Skeletal muscle tissue (tissue), 4 donors: ENCODE results near the gene SLC7A7. TPM values are rescaled to one million over a fixed set of nuclear protein-coding genes. Genes with fewer than 3 reads are reported as not detected.
"Not testable (repeated sequence)": the region's sequence is repeated elsewhere in the genome, so short reads cannot be mapped to it uniquely, and the experiment has no call there.

ENCODE experiments used
- H3K27ac ChIP-seq: one replicate; pipeline ENCODE4 v1.7.0; 2013; ENCODE audit warnings: mild to moderate bottlenecking, low read depth, low read length, inconsistent platforms
- H3K27me3 ChIP-seq, 3 donors: one replicate each; pipeline ENCODE4 v1.7.0; 2013; ENCODE audit warnings: low read length in 3 of 3; ENCODE audit not compliant: control insufficient read depth in 3 of 3, insufficient read depth in 3 of 3
- H3K36me3 ChIP-seq, 3 donors: one replicate each; pipeline ENCODE4 v1.7.0; 2013; ENCODE audit warnings: low read length in 3 of 3; ENCODE audit not compliant: control insufficient read depth in 3 of 3, insufficient read depth in 3 of 3
- H3K4me1 ChIP-seq, 3 donors: one replicate each; pipeline ENCODE4 v1.7.0; 2013; ENCODE audit warnings: low read length in 3 of 3, mild to moderate bottlenecking in 3 of 3; ENCODE audit not compliant: control insufficient read depth in 3 of 3, insufficient read depth in 3 of 3
- H3K4me3 ChIP-seq, 3 donors: one replicate each; pipeline ENCODE4 v1.7.0; 2013; ENCODE audit warnings: low read length in 3 of 3
- H3K9ac ChIP-seq, 3 donors: one replicate each; pipeline ENCODE4 v1.7.0; 2013; ENCODE audit warnings: low read length in 3 of 3, mild to moderate bottlenecking in 3 of 3, moderate library complexity in 2 of 3, low read depth in 1 of 3
- H3K9me3 ChIP-seq, 3 donors: one replicate each; pipeline ENCODE4 v1.7.0; 2013; ENCODE audit warnings: low read length in 3 of 3; ENCODE audit not compliant: control insufficient read depth in 3 of 3
- total RNA-seq: library from RNA; depleted of rRNA; stranded (reverse); fragments of >200 nt; gene quantifications from one replicate; pipeline ENCODE4 v1.2.3, GENCODE V29; 2014
- donor health status: Osteomylitis.

SLC7A7 gene
- total RNA-seq, 1 donor from 2014 or later: 15.1 TPM

DNA sequence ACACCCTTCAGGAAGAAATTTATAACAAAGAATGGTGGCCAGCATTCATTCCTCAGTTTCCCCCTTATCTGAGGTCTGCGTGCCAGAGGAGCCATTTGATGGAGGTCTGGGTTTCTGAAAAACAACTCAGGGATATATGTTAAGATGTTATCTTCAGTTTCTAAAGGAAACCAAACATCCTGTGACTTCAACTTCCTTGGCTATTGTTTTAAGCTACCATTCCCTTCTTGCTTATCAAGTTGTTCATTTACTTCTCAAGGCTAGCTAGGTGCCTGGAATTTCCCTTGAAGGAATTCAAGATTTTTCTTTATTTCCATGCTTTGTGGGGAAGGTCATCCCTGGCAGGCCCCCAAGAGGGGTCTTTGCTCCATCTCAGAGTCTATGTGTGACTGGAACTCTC, 75.8 kb downstream of the SLC7A7 start:
- Histone ChIP-seq H3K4me3 (no peak overlapping the region), H3K9ac (no peak overlapping the region), H3K27ac (no peak overlapping the region), H3K36me3 (no peaks in the 10 kb centered on the region), H3K4me1 (no peaks in the 10 kb centered on the region), H3K27me3 (no peaks in the 10 kb centered on the region), H3K9me3 (no peaks in the 10 kb centered on the region)

DNA sequence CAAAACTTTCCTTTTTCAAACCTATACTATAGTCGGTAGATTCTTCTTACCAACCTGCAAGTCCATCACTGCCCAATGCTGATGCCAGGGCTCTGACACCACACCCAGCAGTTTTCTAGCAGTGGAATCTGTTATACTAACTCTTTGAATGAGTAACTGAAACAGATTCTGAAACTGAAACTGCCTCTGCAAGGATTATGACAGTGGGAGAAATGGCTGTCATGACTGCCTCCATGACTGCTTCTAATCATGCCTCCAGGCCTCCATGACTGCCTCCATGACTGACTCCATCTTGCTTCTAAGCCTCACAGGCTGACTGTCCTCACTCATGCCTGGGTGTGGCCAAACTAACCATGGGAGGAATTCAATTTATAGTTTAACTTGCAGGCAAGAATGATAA, 78.2 kb downstream of the SLC7A7 start:
- no peaks in the 10 kb centered on the region for H3K27me3 ChIP-seq
- no peaks in the 10 kb centered on the region for H3K36me3 ChIP-seq
- no peaks in the 10 kb centered on the region for H3K9me3 ChIP-seq
- no peaks in the 10 kb centered on the region for H3K4me1 ChIP-seq
- H3K4me3 ChIP-seq: no peak overlapping the region
- no peak overlapping the region for H3K9ac ChIP-seq
- no peak overlapping the region for H3K27ac ChIP-seq

DNA sequence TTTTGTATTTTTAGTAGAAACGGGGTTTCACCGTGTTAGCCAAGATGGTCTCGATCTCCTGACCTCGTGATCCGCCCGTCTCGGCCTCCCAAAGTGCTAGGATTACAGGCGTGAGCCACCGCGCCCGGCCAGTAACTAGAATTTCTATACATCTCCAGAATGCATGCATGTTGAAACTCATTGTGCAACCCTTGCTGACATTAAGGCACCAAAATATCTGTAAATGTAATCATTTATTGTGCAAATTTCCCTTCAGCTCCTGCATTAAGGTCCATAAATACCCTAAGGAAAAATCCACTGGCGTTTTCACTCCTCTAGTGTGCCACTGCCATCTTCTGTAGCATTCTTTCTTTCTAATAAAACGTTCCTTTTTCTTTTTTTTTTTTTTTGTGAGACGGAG, 78.9 kb downstream of the SLC7A7 start:
- H3K9me3 ChIP-seq, H3K27ac ChIP-seq, H3K36me3 ChIP-seq, H3K27me3 ChIP-seq, H3K4me3 ChIP-seq, H3K9ac ChIP-seq, H3K4me1 ChIP-seq: not testable (repeated sequence)

DNA sequence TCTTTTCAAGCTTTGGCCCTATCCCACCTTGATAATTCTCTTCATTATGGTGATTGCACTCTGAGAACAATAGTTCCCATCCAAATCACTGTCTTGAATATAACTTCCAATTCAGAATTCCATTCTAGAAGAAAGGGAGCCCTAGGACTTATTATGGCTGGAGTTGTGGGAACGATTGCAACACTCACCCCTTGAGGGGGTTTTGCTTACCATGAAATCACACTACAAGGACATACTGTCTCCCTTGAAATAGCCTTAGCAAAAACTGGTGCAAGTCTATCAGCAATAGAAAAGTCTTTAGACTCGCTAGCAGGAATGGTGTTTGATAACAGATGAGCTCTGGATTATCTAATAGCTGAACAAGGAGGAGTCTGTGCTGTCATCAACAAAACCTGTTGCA, 80.1 kb downstream of the SLC7A7 start:
- Histone ChIP-seq H3K4me3 (no peak overlapping the region), H3K36me3 (no peaks in the 10 kb centered on the region), H3K9me3 (no peaks in the 10 kb centered on the region), H3K4me1 (no peaks in the 10 kb centered on the region), H3K27ac (no peak overlapping the region), H3K27me3 (no peaks in the 10 kb centered on the region), H3K9ac (no peak overlapping the region)

DNA sequence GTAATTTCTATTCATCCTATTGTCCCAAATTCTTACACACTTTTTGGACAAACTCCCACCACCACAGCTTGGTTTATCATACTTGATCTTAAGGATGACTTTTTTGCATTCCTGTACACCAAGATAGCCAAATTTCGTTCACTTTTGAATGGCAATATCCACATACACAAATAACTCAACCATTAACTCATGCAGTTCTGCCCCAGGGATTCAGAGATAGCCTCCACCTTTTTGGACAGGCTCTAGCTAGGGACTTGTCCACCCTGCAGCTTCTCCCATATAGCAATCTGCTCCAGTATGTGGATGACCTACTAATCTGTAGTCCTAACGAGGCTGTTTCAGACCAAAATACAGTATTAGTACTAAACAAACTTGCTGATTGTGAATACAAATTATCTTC, 81.4 kb downstream of the SLC7A7 start:
- no peaks in the 10 kb centered on the region for H3K9me3 ChIP-seq
- no peak overlapping the region for H3K9ac ChIP-seq
- no peaks in the 10 kb centered on the region for H3K4me1 ChIP-seq
- H3K36me3 ChIP-seq: no peaks in the 10 kb centered on the region
- H3K27ac ChIP-seq: no peak overlapping the region
- no peak overlapping the region for H3K4me3 ChIP-seq
- H3K27me3 ChIP-seq: no peaks in the 10 kb centered on the region

DNA sequence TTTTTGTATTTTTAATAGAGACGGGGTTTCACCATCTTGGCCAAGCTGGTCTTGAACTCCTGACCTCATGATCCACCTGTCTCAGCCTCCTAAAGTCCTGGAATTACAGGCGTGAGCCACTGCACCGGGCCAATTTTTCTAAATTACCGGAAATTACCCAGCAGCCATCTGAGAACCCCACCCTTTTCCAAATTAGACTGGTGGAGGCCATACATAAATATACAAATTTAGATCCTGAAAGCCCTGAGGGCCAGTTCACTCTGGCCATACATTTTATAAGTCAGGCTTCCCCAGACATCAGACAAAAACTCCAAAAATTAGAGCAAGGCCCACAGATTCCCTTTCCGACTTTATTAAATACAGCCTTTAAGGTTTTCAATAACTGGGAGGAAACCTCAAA, 83.2 kb downstream of the SLC7A7 start:
- H3K36me3 ChIP-seq, H3K9ac ChIP-seq, H3K4me3 ChIP-seq, H3K27ac ChIP-seq, H3K4me1 ChIP-seq, H3K27me3 ChIP-seq, H3K9me3 ChIP-seq: not testable (repeated sequence)

DNA sequence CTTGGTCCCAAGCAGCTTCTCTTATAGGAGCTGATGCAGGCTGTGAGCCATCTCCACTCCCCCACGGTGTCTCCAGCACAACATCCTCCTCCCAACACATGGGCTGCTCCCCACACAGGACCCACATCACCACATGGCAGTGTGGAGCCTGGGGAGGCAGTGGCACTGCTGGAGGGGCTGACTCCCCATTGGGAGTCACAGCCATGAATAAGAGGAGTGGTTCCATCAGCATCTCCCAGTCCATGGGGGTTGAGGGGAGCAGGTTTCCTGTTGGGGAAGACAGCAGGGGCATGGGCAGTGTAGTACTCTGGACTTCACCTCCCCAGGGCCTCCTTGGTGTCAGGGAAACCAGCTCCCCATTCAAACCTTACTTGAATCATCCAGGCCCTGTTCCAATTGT, 89.2 kb downstream of the SLC7A7 start:
- Histone ChIP-seq H3K27me3 (peaks cover 0 to 3% (median 3%) of the 10 kb centered on the region in 3 donors), H3K9ac (no peak overlapping the region), H3K4me3 (no peak overlapping the region), H3K4me1 (no peaks in the 10 kb centered on the region), H3K36me3 (no peaks in the 10 kb centered on the region), H3K27ac (no peak overlapping the region), H3K9me3 (peaks cover 0 to 4% (median 2%) of the 10 kb centered on the region in 3 donors)

DNA sequence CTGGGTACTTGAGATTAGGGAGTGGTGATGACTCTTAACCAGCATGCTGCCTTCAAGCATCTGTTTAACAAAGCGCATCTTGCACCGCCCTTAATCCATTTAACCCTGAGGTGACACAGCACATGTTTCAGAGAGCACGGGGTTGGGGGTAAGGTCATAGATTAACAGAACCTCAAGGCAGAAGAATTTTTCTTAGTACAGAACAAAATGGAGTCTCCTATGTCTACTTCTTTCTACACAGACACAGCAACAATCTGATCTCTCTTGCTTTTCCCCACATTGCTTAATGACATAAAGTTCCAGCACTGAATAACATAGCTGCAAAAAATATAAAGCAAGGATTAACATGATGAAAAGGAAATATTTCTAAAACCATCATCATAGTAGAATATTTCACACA, 89.9 kb downstream of the SLC7A7 start:
- not testable (repeated sequence) for H3K27me3 ChIP-seq, H3K36me3 ChIP-seq, H3K9ac ChIP-seq, H3K4me1 ChIP-seq, H3K9me3 ChIP-seq, H3K4me3 ChIP-seq, H3K27ac ChIP-seq

DNA sequence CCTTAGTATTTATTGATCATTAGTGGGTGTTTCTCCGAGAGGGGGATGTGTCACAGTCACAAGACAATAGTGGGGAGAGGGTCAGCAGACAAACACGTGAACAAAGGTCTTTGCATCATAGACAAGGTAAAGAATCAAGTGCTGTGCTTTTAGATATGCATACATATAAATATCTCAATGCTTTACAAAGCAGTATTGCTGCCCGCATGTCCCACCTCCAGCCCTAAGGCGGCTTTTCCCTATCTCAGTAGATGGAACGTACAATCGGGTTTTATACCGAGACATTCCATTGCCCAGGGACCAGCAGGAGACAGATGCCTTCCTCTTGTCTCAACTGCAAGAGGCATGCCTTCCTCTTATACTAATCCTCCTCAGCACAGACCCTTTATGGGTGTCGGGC, 90.4 kb downstream of the SLC7A7 start:
- not testable (repeated sequence) for H3K27me3 ChIP-seq, H3K4me3 ChIP-seq, H3K9ac ChIP-seq, H3K4me1 ChIP-seq, H3K36me3 ChIP-seq, H3K27ac ChIP-seq, H3K9me3 ChIP-seq

DNA sequence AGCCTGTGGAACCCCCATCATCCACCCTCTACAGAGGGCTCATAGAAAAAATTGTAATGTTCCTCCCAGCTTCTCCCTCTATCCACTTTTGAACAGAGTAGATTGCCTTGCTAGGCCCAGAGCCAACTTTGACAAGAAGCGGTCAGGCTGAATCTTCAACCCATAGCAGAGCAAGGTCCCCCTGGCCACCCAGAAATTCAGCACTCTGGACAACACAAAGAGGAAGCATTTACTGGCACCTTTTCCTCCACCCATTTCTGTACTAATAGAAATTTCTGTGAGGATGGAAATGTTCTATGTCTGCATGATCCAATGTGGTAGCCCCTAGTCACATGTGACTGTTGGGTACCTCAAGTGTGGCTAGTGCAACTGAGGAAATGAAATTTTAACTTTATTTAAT, 91.4 kb downstream of the SLC7A7 start:
- Histone ChIP-seq H3K4me1 (no peaks in the 10 kb centered on the region), H3K27me3 (peaks cover 0 to 3% (median 3%) of the 10 kb centered on the region in 3 donors), H3K4me3 (no peak overlapping the region), H3K9ac (no peak overlapping the region), H3K36me3 (no peaks in the 10 kb centered on the region), H3K9me3 (peaks cover 0 to 4% (median 2%) of the 10 kb centered on the region in 3 donors), H3K27ac (no peak overlapping the region)
